Ishikawa (cell line): ENCODE measurements around the gene SRRM3.

Experiments used
- CEBPB ChIP-seq: IDR thresholded peaks from 2 replicates; pipeline ENCODE4 v1.6.1; 2012
- CREB1 ChIP-seq: IDR thresholded peaks from 2 replicates; pipeline ENCODE4 v1.6.1; 2012; ENCODE audit warnings: low read depth
- EGR1 ChIP-seq: IDR thresholded peaks from 2 replicates; pipeline ENCODE4 v1.6.1; 2012
- EP300 ChIP-seq: IDR thresholded peaks from 2 replicates; pipeline ENCODE4 v1.6.1; 2012; ENCODE audit warnings: borderline replicate concordance
- MAX ChIP-seq: IDR thresholded peaks from 2 replicates; pipeline ENCODE4 v1.6.1; 2012
- RAD21 ChIP-seq: IDR thresholded peaks from 2 replicates; pipeline ENCODE4 v1.6.1; 2012; ENCODE audit warnings: low read depth
- REST ChIP-seq: IDR thresholded peaks from 2 replicates; pipeline ENCODE4 v1.6.1; 2012; ENCODE audit warnings: low read depth, mild to moderate bottlenecking
- TAF1 ChIP-seq: IDR thresholded peaks from 2 replicates; pipeline ENCODE4 v1.6.1; 2012; ENCODE audit warnings: low read depth, mild to moderate bottlenecking
- TCF12 ChIP-seq: IDR thresholded peaks from 2 replicates; pipeline ENCODE4 v1.6.1; 2012; ENCODE audit warnings: low read depth
- TEAD4 ChIP-seq: IDR thresholded peaks from 2 replicates; pipeline ENCODE4 v1.6.1; 2012
- YY1 ChIP-seq: IDR thresholded peaks from 2 replicates; pipeline ENCODE4 v1.6.1; 2012; ENCODE audit warnings: low read depth

- TF ChIP-seq TCF12 (no peak), TEAD4 (no peak), YY1 (no peak), MAX (no peak), REST (no peak), RAD21 (no peak), CEBPB (no peak), EGR1 (no peak), EP300 (no peak), CREB1 (no peak), TAF1 (no peak)
Measured at GRCh38 chr7:76209310-76209709, 7.6 kb downstream of the SRRM3 start.
